Lung (tissue), 12 donors: ENCODE measurements around the gene NUP160. TPM values are rescaled to one million over a fixed set of nuclear protein-coding genes. Genes with fewer than 3 reads are reported as not detected.
"Not testable (repeated sequence)": the region's sequence is repeated elsewhere in the genome, so short reads cannot be mapped to it uniquely, and the experiment has no call there.

Source experiments
- ATAC-seq: fragments of 200-7000 bp; cut with Tn5 transposase; one replicate; pipeline ENCODE4 v1.9.1; 2020; ENCODE audit warnings: moderate number of reproducible peaks; ENCODE audit not compliant: insufficient read depth, low FRiP score
- DNase-seq, 3 donors: peaks; one replicate each; pipeline ENCODE4 v3.0.0-alpha.2; 2013 to 2017
- H3K27ac ChIP-seq, 2 donors: one replicate each; pipeline ENCODE4 v1.5.1; 2013; ENCODE audit warnings: mild to moderate bottlenecking in 2 of 2, moderate library complexity in 2 of 2, control low read depth in 1 of 2, inconsistent platforms in 1 of 2, low read depth in 1 of 2, low read length in 1 of 2
- H3K27me3 ChIP-seq, 3 donors: one replicate each; pipeline ENCODE4 v1.5.1; 2013; ENCODE audit warnings: low read length in 2 of 3; ENCODE audit not compliant: control insufficient read depth in 3 of 3, insufficient read depth in 3 of 3
- H3K36me3 ChIP-seq, 4 donors: one replicate each; pipeline ENCODE4 v1.5.1; 2013; ENCODE audit warnings: low read length in 4 of 4, mild to moderate bottlenecking in 1 of 4, moderate library complexity in 1 of 4; ENCODE audit not compliant: control insufficient read depth in 4 of 4, insufficient read depth in 4 of 4
- H3K4me1 ChIP-seq, 5 donors: one replicate each; pipeline ENCODE4 v1.5.1; 2013; ENCODE audit warnings: low read length in 5 of 5, mild to moderate bottlenecking in 2 of 5, moderate library complexity in 1 of 5; ENCODE audit not compliant: control insufficient read depth in 5 of 5, insufficient read depth in 5 of 5
- H3K4me3 ChIP-seq: one replicate; pipeline ENCODE4 v1.5.1; 2013; ENCODE audit warnings: mild to moderate bottlenecking, control low read depth, moderate library complexity
- H3K9ac ChIP-seq, 2 donors: one replicate each; pipeline ENCODE4 v1.5.1; 2013; ENCODE audit warnings: low read length in 2 of 2, control low read depth in 1 of 2; ENCODE audit not compliant: insufficient read depth in 1 of 2
- H3K9me3 ChIP-seq, 4 donors: one replicate each; pipeline ENCODE4 v1.5.1; 2013; ENCODE audit warnings: low read length in 3 of 4, mild to moderate bottlenecking in 1 of 4, moderate library complexity in 1 of 4; ENCODE audit not compliant: control insufficient read depth in 4 of 4, insufficient read depth in 3 of 4
- WGBS, 2 donors: extraction: QIAGEN DNeasy Blood & Tissue Kit; methylation state at CpG; one replicate each; pipeline ENCODE4 v1.1.7; 2013; 5-methylcytosine and 5-hydroxymethylcytosine counted together
- polyA plus RNA-seq, 2 donors: library from polyadenylated mRNA; stranded (reverse); fragments of 200-250 nt; gene quantifications; one replicate each; pipeline ENCODE4 v1.2.1, GENCODE V29; 2013
- total RNA-seq, 2 donors: library from RNA; depleted of rRNA in 1 of 2; stranded (reverse); fragments of >200 nt in 1 of 2; gene quantifications; one replicate each; pipeline ENCODE4 v1.2.1, GENCODE V29; 2014 to 2021
- TF ChIP-seq, protein P1 (sequence below): IDR thresholded peaks from 2 replicates; pipeline ENCODE4 v1.5.1; 2012; ENCODE audit warnings: mild to moderate bottlenecking; ENCODE audit errors: control extremely low read depth, extremely low read depth
- donor health status: control.
- donor health status: control.
- donor health status: Bipolar disorder and iron deficiency.
- donor health status: healthy.
- donor health status: DM: yes; HTN: yes; CAD: no.

Gene NUP160
- total and polyA plus RNA-seq, 4 donors, result 15.8 to 94.1 (median 26.8) TPM

- ATAC-seq, result no peak
- Histone ChIP-seq H3K9ac (no peak overlapping the region), H3K4me1 (no peaks in the 10 kb centered on the region), H3K9me3 (peaks cover 0 to 1% (median 0%) of the 10 kb centered on the region in 4 donors), H3K36me3 (peaks cover 37 to 51% (median 47%) of the 10 kb centered on the region in 4 donors), H3K4me3 (no peak overlapping the region), H3K27me3 (no peaks in the 10 kb centered on the region), H3K27ac (no peak overlapping the region)
- DNase-seq, result no peak
- TF ChIP-seq, protein P1, sequence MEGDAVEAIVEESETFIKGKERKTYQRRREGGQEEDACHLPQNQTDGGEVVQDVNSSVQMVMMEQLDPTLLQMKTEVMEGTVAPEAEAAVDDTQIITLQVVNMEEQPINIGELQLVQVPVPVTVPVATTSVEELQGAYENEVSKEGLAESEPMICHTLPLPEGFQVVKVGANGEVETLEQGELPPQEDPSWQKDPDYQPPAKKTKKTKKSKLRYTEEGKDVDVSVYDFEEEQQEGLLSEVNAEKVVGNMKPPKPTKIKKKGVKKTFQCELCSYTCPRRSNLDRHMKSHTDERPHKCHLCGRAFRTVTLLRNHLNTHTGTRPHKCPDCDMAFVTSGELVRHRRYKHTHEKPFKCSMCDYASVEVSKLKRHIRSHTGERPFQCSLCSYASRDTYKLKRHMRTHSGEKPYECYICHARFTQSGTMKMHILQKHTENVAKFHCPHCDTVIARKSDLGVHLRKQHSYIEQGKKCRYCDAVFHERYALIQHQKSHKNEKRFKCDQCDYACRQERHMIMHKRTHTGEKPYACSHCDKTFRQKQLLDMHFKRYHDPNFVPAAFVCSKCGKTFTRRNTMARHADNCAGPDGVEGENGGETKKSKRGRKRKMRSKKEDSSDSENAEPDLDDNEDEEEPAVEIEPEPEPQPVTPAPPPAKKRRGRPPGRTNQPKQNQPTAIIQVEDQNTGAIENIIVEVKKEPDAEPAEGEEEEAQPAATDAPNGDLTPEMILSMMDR, result no peak
- WGBS, 2 donors, result 97 to 98% methylated on average over 4 of the region's 4 CpGs
These were observed 91.9 kb downstream of the NUP160 start for GRCh38 chr11:47756208-47756607.

GRCh38 chr11:47750725-47751124, 97.4 kb downstream of the NUP160 start:
- TF ChIP-seq, protein P1, result no peak
- peaks cover 48 to 62% (median 56%) of the 10 kb centered on the region in 4 donors for H3K36me3 ChIP-seq
- H3K9ac ChIP-seq, result no peak overlapping the region
- ATAC-seq (no peak), DNase-seq (no peak)
- H3K27me3 ChIP-seq, result no peaks in the 10 kb centered on the region
- H3K9me3 ChIP-seq, result no peaks in the 10 kb centered on the region
- no peak overlapping the region for H3K4me3 ChIP-seq
- WGBS, 2 donors, result 86 to 89% methylated on average over 5 of the region's 5 CpGs
- no peak overlapping the region for H3K27ac ChIP-seq
- H3K4me1 ChIP-seq, result no peaks in the 10 kb centered on the region

DNA sequence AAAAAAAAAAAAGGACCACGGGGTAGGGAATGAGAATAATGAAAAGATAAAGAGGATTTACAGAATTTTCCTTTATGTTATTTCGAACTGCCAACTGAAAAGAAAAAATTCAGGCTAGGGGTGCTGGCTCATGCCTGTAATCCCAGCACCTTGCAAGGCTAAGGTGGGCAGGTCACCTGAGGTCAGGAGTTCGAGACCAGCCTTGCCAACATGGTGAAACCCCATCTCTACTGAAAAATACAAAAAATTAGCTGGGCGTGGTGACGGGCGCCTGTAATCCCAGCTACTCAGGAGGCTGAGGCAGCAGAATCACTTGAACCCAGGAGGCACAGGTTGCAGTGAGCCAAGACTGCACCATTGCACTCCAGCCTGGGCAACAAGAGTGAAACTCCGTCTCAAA, 105.7 kb downstream of the NUP160 start:
- H3K36me3 ChIP-seq, result peaks cover 43 to 72% (median 54%) of the 10 kb centered on the region in 4 donors
- not testable (repeated sequence) for H3K9ac ChIP-seq, ATAC-seq, H3K4me1 ChIP-seq, H3K9me3 ChIP-seq, DNase-seq, H3K27ac ChIP-seq, H3K27me3 ChIP-seq, H3K4me3 ChIP-seq
- WGBS, 2 donors, result 96 to 97% methylated on average over 7 of the region's 7 CpGs

GRCh38 chr11:47737817-47738216, 110.3 kb downstream of the NUP160 start:
- not testable (repeated sequence) for ATAC-seq, H3K9ac ChIP-seq, H3K4me3 ChIP-seq, H3K27ac ChIP-seq, H3K27me3 ChIP-seq, DNase-seq, H3K9me3 ChIP-seq, H3K4me1 ChIP-seq
- peaks cover 24 to 56% (median 29%) of the 10 kb centered on the region in 4 donors for H3K36me3 ChIP-seq
- WGBS, 2 donors, result 80 to 82% methylated on average over 7 of the region's 7 CpGs
